Measurements from ENCODE around the gene MRPL1.

DNA sequence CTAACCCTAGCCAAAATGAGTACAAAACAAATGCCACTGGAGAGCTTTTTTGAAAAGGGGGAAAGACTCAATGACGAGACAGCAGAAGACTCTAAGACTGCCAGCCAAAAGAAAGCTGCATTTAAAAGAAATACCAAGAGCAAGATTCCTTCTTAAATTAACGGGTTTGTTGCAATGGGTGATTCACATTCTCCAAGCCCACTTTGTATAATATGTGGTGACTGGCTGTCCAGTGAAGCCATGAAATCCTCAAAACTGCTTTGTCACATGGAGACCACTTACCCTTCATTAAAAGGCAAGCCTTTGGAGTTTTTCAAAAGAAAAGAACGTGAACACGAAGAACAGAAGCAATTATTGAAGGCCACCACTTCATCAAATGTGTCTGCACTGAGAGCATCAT, 68.2 kb downstream of the MRPL1 start:
- TF ChIP-seq, protein P1, sequence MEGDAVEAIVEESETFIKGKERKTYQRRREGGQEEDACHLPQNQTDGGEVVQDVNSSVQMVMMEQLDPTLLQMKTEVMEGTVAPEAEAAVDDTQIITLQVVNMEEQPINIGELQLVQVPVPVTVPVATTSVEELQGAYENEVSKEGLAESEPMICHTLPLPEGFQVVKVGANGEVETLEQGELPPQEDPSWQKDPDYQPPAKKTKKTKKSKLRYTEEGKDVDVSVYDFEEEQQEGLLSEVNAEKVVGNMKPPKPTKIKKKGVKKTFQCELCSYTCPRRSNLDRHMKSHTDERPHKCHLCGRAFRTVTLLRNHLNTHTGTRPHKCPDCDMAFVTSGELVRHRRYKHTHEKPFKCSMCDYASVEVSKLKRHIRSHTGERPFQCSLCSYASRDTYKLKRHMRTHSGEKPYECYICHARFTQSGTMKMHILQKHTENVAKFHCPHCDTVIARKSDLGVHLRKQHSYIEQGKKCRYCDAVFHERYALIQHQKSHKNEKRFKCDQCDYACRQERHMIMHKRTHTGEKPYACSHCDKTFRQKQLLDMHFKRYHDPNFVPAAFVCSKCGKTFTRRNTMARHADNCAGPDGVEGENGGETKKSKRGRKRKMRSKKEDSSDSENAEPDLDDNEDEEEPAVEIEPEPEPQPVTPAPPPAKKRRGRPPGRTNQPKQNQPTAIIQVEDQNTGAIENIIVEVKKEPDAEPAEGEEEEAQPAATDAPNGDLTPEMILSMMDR (IDR thresholded peaks at IDR 0.05): no peak
- TF ChIP-seq KDM1A (IDR thresholded peaks at IDR 0.05; ENCODE audit: low read depth): no peak
- TF ChIP-seq, protein P2, sequence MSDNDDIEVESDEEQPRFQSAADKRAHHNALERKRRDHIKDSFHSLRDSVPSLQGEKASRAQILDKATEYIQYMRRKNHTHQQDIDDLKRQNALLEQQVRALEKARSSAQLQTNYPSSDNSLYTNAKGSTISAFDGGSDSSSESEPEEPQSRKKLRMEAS (IDR thresholded peaks at IDR 0.05): no peak
- no peak for TF ChIP-seq ZC3H11A (IDR thresholded peaks at IDR 0.05)
- TF ChIP-seq MYC (IDR thresholded peaks at IDR 0.05; ENCODE audit: borderline replicate concordance, low read length): no peak
- TF ChIP-seq POLR2A (IDR thresholded peaks at IDR 0.05; ENCODE audit: low read length): no peak
- TF ChIP-seq EP300 (IDR thresholded peaks at IDR 0.05): no peak
- TF ChIP-seq, protein P3, sequence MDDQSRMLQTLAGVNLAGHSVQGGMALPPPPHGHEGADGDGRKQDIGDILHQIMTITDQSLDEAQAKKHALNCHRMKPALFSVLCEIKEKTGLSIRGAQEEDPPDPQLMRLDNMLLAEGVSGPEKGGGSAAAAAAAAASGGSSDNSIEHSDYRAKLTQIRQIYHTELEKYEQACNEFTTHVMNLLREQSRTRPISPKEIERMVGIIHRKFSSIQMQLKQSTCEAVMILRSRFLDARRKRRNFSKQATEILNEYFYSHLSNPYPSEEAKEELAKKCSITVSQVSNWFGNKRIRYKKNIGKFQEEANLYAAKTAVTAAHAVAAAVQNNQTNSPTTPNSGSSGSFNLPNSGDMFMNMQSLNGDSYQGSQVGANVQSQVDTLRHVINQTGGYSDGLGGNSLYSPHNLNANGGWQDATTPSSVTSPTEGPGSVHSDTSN (IDR thresholded peaks at IDR 0.05): no peak
- TF ChIP-seq ESRRA (IDR thresholded peaks at IDR 0.05; ENCODE audit: borderline replicate concordance, low read length): no peak
- TF ChIP-seq ELK1 (IDR thresholded peaks at IDR 0.05; ENCODE audit: low read depth, low read length): no peak
- no peak for TF ChIP-seq RNF2 (IDR thresholded peaks at IDR 0.05; ENCODE audit: borderline replicate concordance, low read depth)

Measured in A549 (cell line).